Stimulated activated CD4-positive, alpha-beta T cell treated with anti-CD3 and anti-CD28 coated beads, Interleukin-2, amount 100 ng/mL, for 4 hours (primary cell): Measurements from ENCODE around the gene NUDT3.
"Not testable (repeated sequence)": the region's sequence is repeated elsewhere in the genome, so short reads cannot be mapped to it uniquely, and the experiment has no call there.

ENCODE experiments used
- DNase-seq: peaks from one replicate; pipeline ENCODE4 v3.0.0-alpha.2; 2020; ENCODE audit warnings: low read depth

The NUDT3 gene

DNA sequence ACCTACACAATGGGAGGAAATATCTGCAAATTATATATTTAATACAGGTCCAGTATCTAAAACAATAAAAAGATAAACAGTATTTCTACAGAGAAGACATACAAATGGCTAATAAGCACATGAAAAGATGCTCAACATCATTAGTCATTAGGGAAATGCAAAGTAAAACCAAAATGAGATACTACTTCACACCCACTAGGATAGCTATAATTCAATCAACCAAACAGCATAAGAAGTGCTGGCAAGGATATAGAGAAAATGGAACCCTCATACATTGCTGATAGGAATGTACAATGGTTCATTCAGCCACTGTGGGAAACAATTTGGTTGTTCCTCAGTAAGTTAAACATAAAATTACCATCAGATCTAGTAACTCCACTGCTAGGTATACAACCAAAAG is 48.7 kb downstream of the NUDT3 start:
- no peak for DNase-seq

DNA sequence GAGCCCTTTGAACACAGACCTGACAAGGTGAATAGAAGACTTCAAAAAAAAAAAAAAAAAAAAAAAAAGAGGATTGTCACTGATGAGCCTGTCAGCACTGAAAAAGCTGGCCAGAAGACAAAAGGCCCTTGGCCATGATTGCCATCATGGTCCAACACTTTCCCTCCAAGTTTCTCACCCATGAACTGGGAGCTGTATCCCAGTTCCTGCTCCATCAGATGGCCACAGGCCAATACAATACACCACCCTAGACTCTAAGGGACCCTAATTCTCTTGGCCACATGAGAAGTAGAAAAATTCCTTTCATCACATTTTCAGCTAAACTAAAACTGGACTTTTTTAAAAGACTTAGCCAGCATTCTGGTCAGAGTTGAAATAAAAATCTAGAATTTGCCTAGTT is 50.2 kb downstream of the NUDT3 start:
- no peak for DNase-seq

DNA sequence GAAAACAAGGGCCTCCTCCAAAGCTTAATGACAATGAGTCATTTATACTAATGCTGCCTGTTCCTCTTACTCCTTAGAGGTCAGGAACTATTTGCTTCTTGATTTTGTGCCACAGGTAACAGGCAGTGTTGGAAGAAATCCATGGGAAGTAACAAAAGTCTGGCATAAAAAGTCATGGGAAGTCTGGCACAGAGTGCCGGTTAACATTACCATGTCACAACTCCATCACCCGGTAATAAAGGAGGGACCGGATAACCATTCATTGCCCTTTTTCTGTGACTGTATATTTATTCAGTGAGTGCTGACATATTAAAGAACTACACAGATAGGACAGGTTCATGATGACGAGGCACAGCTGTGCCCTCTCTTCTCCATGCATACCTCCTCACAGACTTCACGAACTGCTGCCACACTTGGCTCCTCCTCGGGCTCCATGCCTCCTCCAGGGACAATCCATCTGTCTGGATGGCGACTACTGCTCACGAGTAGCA is 50.9 kb downstream of the NUDT3 start:
- no peak for DNase-seq

DNA sequence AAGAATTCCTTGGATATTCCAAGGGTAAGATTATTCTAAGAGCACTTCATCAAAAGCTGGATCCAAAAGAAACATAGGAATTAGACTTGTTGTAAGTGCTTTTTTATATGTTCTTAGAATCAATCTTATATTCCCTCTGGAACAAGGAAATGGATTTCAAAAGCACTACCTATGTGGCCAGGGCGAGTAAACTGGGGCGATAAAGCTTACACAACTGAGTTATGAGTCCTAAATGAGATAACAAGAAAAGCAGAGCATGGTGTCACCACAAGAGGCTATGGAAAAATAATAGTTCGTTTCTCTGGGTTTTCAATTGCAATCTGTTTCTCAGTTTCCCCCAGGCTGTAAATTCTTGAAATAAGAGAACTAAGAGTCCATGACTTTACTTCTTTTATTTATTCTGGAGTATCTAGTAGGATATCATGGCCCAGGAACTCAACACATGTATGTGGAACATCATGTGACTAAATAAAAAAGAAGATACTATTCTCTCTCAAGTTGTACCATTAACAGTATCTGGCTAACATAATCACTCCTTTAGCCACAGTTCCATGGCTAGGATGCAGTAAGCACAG is 51.5 kb downstream of the NUDT3 start:
- DNase-seq = no peak

DNA sequence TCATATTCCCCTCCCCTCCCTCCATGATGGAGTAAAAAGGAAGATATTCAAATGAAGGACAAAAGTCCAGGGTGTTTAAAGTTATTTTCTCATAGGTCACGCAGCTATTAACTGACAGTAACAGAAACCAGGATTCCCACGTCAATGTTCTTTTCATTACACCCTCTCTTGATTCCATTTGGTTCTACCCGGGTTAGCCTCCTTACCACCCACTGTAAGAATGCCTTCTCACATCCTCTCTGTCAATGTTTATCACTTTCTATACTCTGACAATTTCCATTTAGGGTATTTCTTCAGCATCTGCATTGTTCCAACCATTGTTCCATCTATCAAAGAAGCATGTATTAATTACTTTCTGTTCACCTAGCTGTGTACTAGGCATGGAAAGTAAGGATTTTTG is 52.1 kb downstream of the NUDT3 start:
- DNase-seq = no peak

DNA sequence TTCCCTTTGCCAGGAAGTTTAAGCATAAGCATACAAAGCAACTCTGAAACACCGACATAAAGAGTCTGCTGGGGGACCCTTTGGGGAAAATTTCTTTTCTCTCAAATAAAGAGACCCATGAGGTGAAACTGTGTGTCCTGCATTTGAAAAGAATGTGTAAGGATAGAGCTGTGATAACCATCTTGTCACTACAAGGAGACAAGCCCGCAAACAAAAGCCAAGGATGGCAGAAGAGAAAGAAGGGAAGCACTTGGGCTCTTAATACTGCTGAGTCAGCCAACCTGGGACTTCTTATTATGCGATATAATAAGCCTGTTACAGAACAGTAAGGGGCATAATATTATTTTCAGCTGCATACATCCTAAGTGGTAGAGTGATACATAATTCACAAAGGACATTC is 52.5 kb downstream of the NUDT3 start:
- DNase-seq = no peak

DNA sequence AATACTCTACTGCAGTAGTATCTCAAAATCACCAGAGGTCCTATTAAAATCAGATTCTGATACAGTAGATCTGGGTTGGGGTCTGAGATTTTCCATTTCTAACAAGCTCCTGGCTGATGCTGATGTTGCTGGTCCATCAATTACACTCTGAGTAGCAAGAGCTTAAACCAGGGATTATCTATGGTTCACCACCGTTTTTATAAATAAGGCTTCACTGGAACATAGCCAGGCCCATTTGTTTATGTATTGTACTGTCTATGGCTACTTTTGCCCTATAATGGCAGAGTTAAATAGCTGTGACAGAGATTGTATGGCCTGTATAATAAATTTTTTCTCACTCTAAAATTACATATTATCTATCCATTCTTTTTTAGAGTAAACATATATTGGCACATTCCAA is 53.0 kb downstream of the NUDT3 start:
- DNase-seq = no peak

DNA sequence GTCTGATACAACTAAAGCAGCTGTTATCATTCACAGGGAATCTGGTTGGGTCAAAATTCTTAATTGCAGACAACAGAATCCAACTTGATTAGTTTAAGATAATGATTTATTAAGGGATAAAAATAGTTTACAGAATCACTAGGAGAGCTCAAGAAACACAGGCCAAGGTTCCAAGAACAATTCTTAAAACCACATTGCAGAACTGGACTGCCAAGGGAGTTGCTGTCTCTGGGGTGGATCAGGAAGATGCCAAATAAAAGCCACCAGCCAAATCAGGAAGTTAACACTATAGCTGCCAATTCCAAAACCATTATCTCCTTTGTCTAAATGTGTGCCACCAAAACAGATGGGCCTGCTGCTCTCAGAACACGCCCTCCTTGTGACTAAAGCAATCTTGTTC is 53.7 kb downstream of the NUDT3 start:
- no peak for DNase-seq

DNA sequence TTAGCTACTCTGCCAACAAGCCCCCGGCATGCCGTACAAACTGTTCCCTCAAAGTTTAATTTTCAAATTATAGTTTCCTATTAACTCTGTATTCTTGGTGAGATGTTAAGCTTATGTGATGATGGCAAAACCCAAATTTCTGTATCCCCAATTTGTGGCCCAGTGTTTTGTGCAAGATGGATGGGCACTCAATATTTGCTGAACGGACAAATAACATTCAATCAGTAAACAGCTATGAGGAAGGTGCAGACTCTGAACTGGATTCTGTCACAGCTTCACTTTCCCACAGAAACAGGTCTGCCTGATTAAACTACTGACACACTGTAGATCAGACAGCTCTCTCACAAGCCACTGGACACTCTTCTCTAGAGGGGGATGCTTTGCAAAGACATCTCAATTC is 54.1 kb downstream of the NUDT3 start:
- DNase-seq = no peak

DNA sequence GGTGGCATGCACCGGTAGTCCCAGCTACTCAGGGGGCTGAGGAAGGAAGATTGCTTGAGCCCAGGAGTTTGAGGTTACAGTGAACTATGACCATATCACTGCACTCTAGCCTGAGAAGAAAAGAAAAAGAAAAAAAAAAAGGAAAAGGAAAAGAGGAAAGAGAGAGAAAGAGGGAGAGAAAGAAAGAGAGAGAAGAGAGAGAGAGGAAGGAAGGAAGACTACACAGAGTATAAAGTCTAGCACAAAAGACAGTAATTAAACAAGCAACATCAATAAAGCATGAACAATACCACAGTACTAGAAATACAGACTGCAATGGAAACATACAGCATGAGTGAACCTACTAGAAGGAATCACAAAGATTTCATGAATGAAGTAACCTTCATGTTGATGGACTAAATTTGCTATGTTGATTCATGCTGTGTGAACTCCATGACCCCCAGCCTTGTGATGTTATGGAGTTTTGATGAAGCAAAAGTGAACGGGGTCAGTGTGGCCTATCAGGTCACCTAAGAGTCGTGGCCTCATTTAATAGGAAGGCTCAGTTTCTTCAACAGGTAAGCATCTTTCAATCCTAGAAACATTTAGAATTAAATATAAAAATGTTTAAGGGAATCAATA is 57.6 kb downstream of the NUDT3 start:
- no peak for DNase-seq

DNA sequence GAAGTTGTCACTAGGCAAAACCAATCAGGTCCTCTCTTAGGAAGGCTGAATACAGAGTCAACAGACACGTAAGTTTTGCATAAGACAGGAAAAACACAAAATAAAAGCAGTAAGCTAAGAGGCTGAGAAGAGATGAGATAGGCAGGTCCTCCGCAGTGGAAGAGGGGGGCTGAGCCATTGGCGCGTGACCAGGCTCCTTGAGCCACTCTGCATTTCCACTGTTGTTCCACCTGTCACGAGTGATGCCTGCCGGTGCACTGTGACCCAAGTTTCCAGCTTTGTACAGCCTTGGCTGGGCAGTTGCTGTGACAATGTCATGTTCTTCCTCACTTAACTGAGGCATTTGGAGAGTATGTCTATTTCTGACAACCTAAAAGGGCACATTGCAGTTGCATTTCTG is 58.6 kb downstream of the NUDT3 start:
- no peak for DNase-seq

DNA sequence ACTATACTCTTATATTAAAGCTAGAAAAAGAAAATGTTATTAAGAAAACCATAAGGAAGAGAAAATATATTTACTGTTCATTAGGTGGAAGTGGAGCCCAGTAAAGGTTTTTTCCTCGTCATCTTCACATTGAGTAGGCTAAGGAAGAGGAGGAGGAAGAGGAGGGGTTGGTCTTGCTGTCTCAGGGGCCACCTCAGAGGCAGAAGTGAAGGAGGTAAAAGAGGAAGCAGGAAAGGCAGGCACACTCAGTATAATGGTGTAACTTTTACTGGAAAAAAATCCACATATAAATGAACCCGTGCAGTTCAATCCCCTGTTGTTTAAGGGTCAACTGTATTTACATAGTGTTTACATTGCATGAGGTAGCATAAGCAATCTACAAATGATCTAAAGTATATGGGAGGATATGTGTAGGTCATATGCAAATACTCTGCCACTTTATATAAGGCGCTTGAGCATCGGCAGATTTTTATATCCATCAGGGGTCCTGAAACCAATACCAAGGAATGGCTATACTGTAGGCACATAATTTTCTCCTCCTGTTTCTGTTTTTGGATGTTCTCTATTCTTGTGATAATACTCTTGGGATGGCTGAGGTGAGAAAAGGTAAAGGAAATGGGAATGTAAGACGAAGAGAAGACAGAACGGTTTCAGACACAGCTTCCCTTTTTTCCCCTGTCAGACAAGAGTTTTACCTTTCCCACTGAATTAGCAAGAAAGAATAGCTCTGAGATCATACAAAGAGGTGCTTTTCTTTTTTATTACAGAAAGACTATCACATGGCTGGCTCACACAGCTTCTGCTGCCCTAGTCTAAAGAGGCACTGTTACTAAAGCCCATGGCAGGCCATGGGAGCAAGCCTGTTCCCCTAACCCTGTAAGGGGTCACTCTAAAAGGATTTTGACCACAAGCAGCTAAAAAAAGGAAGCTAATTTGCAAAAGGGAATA is 59.9 kb downstream of the NUDT3 start:
- DNase-seq = no peak

DNA sequence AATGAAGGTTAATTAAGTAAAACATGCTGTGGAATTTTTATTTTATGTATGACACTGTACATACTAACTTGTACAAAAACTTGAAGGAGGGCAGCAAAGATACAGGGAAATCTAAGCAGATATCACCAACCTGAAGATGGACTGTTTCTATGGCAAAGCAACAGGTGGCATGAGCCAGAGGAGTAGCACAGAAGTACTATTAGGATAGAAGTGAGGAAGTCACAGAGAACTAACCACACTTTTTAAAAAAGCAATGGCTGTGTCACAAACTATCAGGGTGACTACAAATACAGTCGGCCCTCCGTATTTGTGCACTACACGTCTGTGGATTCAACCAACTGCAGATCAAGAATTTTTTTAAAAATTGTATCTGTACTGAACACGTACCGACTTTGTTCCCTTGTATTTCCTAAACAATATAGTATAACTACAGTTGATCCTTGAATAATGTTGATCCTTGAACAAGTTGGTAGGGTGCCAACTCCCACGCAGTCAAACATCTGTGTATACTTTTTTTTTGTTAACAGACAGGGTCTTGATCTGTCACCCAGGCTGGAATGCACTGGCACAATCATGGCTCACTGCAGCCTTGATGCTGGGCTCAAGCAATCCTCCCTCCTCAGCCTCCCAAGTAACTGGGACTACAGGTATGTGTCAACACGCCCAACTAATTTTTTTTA is 61.0 kb downstream of the NUDT3 start:
- no peak for DNase-seq

DNA sequence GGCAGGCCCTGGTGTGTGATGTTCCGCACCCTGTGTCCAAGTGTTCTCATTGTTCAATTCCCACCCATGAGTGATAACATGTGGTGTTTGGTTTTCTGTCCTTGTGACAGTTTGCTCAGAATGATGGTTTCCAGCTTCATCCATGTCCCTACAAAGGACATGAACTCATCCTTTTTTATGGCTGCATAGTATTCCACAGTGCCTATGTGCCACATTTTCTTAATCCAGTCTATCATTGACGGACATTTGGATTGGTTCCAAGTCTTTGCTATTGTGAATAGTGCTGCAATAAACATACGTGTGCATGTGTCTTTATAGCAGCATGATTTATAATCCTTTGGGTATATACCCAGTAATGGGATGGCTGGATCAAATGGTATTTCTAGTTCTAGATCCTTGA is 62.7 kb downstream of the NUDT3 start:
- DNase-seq = not testable (repeated sequence)

DNA sequence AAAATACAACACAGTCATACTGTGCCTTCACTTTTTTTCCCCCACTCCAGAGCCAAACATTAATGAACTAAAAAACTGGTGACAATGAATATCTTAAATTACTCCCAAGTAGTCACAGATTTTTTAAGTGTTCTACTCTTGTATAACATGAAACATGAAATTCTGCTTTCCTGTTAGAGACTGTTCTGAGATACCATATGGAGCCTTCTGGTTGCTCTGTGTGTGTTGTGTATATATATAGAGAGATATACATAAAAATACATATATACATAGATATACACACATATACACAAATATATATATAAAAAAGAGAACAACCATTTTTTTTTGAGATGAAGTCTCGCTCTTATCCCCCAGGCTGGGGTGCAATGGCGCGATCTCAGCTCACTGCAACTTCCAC is 63.5 kb downstream of the NUDT3 start:
- no peak for DNase-seq

DNA sequence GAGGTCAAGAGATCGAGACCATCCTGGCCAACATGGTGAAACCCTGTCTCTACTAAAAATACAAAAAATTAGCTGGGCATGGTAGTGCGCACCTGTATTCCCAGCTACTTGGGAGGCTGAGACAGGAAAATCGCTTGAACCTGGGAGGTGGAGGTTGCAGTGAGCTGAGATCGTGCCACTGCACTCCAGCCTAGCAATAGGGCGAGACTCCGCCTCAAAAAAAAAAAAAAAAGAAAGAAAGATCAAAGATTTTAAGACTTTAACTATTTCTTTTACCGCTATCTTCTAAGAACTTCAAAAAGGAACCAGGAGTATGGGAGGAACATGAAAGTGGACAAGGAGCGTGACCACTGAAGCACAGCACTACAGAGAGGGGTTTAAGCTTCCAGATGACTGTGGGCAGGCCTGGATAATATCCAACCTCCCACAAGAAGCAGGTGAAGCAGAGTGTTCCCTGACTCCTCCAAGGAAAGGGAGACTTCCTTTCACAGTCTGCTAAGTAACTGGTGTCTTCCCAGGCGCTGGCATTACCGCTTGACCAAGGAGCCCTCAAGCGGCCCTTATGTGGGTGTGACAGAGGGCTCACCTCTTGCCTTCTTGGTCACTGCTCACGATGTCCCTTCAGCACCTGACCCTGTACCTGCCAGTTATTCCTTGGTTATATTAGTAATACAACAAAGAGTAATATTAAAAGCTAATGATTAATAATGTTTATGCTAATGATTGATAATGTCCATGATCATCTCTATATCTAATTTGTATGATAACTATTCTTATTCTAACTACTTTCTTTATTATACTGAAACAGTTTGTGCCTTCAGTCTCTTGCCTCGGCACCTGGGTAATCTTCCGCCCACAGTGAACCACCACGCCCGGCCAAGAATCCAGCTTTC is 64.9 kb downstream of the NUDT3 start:
- DNase-seq = not testable (repeated sequence)

DNA sequence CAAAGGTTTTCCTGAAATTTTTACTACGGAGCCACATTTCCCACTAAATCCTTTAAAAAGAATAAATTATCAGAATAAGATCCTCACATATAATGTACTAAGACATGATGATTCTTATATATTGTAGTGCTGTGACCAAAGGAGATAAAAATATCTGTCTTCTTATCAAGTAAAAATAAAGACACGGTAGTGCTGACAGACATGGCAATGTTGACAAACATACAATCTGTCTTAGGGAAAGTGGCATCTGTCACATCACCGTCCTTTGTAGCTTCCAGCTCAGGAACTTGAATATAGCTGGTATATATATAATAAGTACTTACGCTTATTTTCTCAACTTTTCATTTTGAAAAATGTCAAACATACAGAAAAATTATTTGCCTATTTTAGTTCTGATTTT is 66.8 kb downstream of the NUDT3 start:
- DNase-seq = no peak

DNA sequence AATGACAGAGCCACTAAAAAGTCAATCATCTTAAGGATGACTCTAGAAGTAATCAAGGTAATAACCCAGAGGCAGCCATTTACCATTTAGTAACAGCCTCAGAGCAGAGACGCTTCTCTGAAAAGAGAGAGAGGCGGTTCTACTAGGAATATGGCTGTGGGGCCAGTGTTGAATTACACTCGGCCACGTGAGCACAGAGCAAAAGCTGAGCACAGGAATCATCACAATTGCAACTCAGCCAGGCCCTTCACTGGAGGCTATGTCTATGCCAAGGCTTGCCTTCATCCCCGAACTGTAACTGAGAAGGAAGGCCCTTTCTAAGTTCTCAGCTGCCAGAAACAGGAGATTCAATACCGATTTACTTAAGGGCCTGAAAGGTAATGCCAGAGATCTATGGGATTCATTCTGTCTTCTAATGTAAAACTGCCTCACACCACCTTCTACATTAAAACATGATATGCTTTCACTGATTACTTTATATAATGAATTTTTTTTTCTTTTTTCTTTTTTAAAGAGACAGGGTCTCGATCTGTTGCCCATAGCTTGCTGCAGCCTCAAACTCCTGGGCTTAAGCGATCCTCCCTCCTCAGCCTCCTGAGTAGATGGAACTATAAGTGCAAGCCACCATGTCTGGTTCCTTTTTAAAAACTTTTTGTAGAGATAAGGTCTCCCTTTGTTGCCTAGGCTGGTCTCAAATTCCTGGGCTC is 67.6 kb downstream of the NUDT3 start:
- DNase-seq = no peak

DNA sequence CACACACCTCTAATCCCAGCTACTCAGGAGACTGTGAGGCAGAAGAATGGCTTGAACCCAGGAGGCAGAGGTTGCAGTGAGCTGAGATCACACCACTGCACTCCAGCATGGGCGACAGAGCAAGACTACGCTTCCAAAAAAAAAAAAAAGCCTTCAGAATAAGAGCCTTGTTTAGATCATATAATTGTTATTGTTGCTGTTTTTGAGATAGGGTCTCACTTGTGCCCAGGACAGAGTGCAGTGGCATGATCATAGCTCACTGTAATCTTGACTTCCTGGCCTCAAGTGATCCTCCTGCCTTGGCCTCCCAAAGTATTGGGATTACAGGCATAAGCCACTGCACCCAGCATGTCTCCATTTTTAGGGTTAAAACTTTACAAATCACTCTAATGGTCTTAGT is 68.2 kb downstream of the NUDT3 start:
- DNase-seq = not testable (repeated sequence)

DNA sequence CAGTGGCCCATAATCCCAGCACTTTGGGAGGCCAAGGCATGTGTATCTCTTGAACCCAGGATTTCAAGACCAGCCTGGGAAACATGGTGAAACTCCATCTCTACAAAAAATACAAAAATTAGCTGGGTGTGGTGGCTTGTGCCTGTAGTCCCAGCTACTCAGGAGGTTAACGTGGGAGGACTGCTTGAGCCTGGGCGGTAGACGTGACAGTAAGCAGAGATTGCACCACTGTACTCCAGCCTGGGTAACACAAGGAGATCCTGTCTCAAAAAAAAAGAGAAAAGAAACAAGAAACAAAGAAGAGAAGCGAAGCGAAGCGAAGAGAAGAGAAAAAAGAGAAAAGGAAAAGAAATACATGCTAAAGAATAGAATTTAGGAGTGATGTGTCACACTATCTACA is 69.2 kb downstream of the NUDT3 start:
- DNase-seq = no peak

DNA sequence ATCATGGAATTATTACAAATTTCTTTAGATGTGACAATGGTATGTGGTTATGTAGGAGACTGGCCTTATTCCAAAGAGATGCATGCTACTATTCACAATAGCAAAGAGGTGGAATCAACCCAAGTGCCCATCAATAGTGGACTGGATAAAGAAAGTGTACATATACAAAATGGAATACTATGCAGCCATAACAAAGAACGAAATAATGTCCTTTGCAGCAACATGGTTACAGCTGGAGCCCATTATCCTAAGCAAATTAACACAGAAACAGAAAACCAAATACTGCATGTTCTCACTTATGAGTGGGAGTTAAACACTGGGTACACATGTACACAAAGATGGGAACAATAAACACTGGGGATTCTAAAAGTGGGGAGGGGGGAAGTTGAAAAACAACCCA is 69.7 kb downstream of the NUDT3 start:
- DNase-seq = no peak
